Peyer's patch (tissue), 4 donors: ENCODE measurements around the gene CBR4.

Source experiments
- CTCF ChIP-seq, 6 experiments: fragments of 450-650 bp in 4 of 6; fragments of 200-600 bp in 2 of 6; sonication (generic) in 1 of 6; IDR thresholded peaks; one replicate each; pipeline ENCODE4 v1.5.1; 2017 to 2019; ENCODE audit warnings: antibody characterized with exemption in 6 of 6, mild to moderate bottlenecking in 3 of 6, moderate library complexity in 1 of 6
- POLR2A ChIP-seq, 2 donors: fragments of 450-650 bp; IDR thresholded peaks; one replicate each; pipeline ENCODE4 v1.5.1; 2017; ENCODE audit warnings: antibody characterized with exemption in 2 of 2, mild to moderate bottlenecking in 2 of 2, moderate library complexity in 2 of 2

- TF ChIP-seq CTCF (IDR thresholded peaks at IDR 0.05) (no peak), POLR2A (IDR thresholded peaks at IDR 0.05) (no peak)
Measured at GRCh38 chr4:169015186-169015623, 5.2 kb upstream of the CBR4 start.
